ENCODE data around the gene APOA4.

APOA4 gene

DNA sequence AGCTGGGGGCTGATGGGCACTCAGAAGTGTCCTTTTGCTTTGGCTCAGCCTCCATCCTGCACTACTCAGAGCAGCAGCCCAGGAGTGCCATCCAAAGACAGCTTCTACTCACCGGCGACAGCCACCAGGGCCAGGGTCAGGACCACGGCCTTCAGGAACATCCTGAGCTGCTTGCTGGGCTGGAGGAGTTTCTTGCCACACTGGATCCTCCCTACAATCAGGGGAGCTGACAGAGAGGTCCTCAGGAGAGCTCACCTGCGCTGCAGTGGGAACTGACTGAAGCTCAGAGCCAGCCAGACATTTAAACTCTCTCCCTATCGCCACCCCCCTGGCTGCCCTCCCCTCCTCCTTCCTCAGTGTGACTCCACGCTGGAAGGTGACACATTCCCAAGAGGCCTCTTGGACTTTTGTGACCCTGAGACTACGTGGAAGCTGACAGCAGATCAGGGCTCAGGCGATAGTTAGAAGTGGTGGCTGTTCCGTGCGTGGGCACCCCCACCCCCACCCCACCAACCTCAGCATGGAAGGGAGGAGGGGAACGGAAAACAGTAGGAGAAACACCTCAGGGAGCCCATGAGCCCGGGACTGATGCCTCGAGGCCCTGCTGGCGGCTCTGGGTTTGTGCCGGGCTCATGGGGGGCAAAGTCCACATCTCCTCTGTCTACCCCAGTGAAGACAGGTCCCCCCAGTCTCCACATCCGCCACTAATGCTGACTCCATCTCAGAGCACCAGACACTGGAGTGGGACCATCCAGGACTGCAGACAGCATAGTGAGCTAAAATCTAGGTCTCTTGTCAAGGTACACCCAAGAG lies at the start of gene APOA4:
Gene APOA4 (minus strand): TSS at position 274 of the 813 bp plus-strand sequence. CDS start 113 bp downstream, at position 161.
- no peak for DNase-seq (ENCODE audit: low spot score)
- TF ChIP-seq, protein P1, sequence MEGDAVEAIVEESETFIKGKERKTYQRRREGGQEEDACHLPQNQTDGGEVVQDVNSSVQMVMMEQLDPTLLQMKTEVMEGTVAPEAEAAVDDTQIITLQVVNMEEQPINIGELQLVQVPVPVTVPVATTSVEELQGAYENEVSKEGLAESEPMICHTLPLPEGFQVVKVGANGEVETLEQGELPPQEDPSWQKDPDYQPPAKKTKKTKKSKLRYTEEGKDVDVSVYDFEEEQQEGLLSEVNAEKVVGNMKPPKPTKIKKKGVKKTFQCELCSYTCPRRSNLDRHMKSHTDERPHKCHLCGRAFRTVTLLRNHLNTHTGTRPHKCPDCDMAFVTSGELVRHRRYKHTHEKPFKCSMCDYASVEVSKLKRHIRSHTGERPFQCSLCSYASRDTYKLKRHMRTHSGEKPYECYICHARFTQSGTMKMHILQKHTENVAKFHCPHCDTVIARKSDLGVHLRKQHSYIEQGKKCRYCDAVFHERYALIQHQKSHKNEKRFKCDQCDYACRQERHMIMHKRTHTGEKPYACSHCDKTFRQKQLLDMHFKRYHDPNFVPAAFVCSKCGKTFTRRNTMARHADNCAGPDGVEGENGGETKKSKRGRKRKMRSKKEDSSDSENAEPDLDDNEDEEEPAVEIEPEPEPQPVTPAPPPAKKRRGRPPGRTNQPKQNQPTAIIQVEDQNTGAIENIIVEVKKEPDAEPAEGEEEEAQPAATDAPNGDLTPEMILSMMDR (IDR thresholded peaks at IDR 0.05; ENCODE audit: extremely low read depth, missing control alignments): no peak

DNA sequence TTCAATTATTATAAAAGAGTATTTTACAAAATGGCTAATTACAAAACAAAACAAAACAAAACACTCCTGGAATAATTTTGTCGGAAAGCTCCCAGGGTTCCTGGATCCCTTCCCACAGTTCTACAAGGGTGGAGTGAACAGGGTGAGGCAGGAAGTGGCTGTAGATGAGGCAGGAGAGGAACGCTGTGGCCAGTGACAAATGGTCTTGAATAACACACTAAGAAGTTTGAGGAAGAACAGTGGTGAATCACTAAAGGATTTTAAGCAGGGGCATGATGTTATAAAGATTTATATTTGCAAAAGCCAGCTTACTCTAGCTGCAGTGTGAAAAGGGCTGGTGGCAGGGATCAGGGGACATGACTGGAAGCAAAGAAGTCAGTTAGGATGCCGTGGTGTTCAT lies 48.1 kb upstream of the APOA4 start:
- TF ChIP-seq, protein P1 (IDR thresholded peaks at IDR 0.05; ENCODE audit: extremely low read depth, missing control alignments): no peak
- no peak for DNase-seq (ENCODE audit: low spot score)

DNA sequence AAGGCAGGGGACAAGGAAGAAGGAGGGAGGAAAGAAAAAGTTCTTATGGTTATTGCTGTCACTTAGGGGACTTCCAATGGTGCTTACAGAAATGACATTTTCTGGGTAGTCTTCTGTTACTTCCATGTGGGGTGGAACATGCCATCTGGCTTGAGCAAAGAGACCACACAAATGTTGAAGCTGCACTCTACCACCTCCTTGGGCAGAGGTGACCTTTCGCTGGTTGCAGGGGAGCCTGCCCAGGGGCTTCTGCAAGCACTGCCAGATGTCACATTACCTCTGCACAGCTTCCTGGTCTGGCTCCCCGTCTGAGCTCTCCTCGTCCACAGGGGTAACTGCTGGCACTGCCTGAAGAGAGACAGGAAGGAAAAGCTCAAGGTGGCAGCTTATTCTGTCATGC lies 47.0 kb upstream of the APOA4 start:
- TF ChIP-seq, protein P1 (IDR thresholded peaks at IDR 0.05; ENCODE audit: extremely low read depth, missing control alignments): no peak
- DNase-seq (ENCODE audit: low spot score): no peak

DNA sequence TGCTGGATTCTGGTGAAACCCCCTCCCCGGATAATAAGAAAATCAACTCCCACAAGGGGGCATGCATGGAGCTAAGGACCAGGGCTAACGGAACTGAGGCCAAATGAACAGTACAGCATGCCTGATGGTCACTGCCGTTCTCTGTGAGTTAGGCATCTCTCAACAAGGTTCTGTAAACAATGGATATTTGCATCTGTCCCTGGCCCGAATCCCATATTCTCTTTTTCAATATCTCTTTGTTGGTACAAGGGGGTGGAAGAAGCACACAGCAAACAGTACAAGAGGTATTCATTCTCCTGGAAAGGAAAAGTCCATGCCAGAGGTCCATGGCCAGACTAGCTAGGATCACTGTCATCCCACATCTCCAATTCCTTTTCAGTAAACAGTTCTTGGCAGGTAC lies 46.5 kb upstream of the APOA4 start:
- TF ChIP-seq, protein P1 (IDR thresholded peaks at IDR 0.05; ENCODE audit: extremely low read depth, missing control alignments): no peak
- DNase-seq (ENCODE audit: low spot score): no peak

DNA sequence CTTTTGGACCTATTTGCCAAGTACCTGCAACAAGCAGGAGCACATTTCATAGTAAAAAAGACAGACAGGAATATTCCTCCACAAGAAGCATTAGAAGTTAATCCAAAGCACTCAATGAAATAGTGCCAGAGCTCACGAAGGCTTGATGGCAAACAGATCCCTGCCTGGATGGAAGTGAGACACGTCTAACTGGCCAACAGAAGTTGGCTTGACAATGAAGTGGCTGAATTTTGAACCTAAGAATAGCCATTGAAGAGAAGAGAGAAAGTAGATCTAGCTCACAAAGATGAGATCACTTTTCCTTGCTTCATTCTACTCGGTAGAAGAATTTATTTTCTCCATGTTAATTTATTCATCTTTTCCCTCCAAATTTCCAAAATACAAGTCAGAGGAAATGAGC lies 45.0 kb upstream of the APOA4 start:
- no peak for DNase-seq (ENCODE audit: low spot score)
- TF ChIP-seq, protein P1 (IDR thresholded peaks at IDR 0.05; ENCODE audit: extremely low read depth, missing control alignments): no peak

DNA sequence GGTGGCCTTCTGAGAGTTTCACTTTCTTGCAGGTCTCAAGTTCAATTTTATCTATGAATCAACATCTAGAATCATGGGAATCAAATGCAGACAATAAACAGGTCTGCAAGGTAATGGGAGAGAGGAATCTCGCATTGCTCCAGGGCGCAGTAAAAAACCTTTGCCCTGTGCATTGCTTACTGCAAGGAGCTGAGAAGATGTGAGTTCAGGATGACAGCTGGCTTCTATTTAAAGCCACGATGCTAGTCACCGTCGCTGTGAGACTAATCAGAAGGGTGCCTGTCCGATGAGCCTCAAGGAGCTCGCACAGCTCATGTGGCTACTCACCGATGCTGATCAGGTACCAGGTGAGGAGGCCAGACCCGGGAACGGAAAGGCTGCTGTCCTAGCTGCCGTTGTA lies 44.5 kb upstream of the APOA4 start:
- TF ChIP-seq, protein P1 (IDR thresholded peaks at IDR 0.05; ENCODE audit: extremely low read depth, missing control alignments): no peak
- no peak for DNase-seq (ENCODE audit: low spot score)

DNA sequence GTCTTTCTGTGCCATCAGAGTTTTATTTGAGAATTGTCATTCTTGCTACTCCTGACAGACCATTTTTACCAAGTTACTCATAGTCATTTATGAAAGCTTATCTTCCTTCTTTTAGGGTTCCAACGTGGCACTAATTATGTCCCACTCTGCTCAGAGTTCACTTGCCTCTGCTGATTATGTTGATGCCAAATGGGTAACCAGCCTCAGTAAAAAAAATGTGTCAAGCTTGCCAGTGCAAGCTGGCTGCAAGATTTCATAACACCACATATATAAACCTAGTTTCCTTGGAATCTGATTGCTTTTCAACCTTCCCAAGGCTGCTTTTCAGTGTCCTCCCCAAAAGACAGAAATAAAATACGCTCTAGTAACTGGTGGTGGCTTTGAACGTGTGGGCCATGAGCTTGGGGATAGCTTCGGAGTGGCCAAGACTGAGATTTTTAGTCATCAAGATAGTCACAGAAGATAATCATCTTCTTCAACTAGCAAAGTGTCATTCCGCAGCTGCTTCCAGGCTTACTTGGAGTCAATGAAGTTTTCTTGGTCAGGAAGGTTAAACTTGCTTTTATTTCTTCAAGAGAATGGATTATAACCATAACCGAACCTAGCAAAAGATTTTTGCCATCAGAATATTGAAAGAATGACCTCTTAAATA lies 43.8 kb upstream of the APOA4 start:
- TF ChIP-seq, protein P1 (IDR thresholded peaks at IDR 0.05; ENCODE audit: extremely low read depth, missing control alignments): no peak
- no peak for DNase-seq (ENCODE audit: low spot score)

Data from GM20000 (cell line).